Uterus (tissue), 4 donors: ENCODE measurements around the gene PLA2G6. TPM values are rescaled to one million over a fixed set of nuclear protein-coding genes. Genes with fewer than 3 reads are reported as not detected.

Experiments
- DNase-seq, 2 donors: peaks; one replicate each; pipeline ENCODE4 v3.0.0-alpha.2; 2019 to 2020
- H3K27ac ChIP-seq, 2 donors: fragments of 200-600 bp; sonication (generic); 1 replicate in 1 of 2; 2 replicates in 1 of 2; pipeline ENCODE4 v1.5.1; 2016 to 2018
- H3K27me3 ChIP-seq, 2 donors: fragments of 200-600 bp; sonication (generic); one replicate each; pipeline ENCODE4 v1.5.1; 2018 to 2019; ENCODE audit warnings: control low read depth in 1 of 2
- H3K36me3 ChIP-seq, 2 donors: fragments of 200-600 bp; sonication (generic); one replicate each; pipeline ENCODE4 v1.5.1; 2019; ENCODE audit warnings: control low read depth in 1 of 2
- H3K4me1 ChIP-seq, 2 donors: fragments of 200-600 bp; sonication (generic); one replicate each; pipeline ENCODE4 v1.5.1; 2018 to 2019; ENCODE audit warnings: control low read depth in 1 of 2
- H3K4me3 ChIP-seq, 2 donors: fragments of 200-600 bp; sonication (generic); 1 replicate in 1 of 2; 2 replicates in 1 of 2; pipeline ENCODE4 v1.5.1; 2018 to 2019; ENCODE audit warnings: mild to moderate bottlenecking in 1 of 2
- H3K9me3 ChIP-seq, 2 donors: fragments of 200-600 bp; sonication (generic); one replicate each; pipeline ENCODE4 v1.5.1; 2019; ENCODE audit warnings: control low read depth in 1 of 2
- POLR2A ChIP-seq, 2 donors: fragments of 450-650 bp; IDR thresholded peaks; one replicate each; pipeline ENCODE4 v1.6.1; 2016; ENCODE audit warnings: antibody characterized with exemption in 2 of 2, mild to moderate bottlenecking in 1 of 2, moderate library complexity in 1 of 2
- intact Hi-C: fragments of 100-400 bp; cut with DNase I; formaldehyde crosslinking; loops from one replicate; pipeline ENCODE4 v1.15.1; 2023; ENCODE audit warnings: low total_unique reads
- total RNA-seq, 4 donors: library from RNA; depleted of rRNA in 3 of 4; stranded (reverse); fragments of >200 nt in 3 of 4; gene quantifications; one replicate each; pipeline versions ENCODE4 v1.1.0 to v1.2.4, GENCODE V29; 2014 to 2023
- TF ChIP-seq, protein P1 (sequence below), 4 experiments: fragments of 200-600 bp in 2 of 4; fragments of 450-650 bp in 2 of 4; sonication (generic) in 2 of 4; IDR thresholded peaks; one replicate each; pipeline ENCODE4 v1.5.1; 2016 to 2019; ENCODE audit warnings: antibody characterized with exemption in 4 of 4, mild to moderate bottlenecking in 2 of 4, moderate library complexity in 1 of 4
- donor health status: DM: yes; HTN: yes; CAD: no.

Gene PLA2G6
- total RNA-seq, 4 donors from 2014 or later, result 8.7 to 50.9 (median 34.5) TPM

DNA sequence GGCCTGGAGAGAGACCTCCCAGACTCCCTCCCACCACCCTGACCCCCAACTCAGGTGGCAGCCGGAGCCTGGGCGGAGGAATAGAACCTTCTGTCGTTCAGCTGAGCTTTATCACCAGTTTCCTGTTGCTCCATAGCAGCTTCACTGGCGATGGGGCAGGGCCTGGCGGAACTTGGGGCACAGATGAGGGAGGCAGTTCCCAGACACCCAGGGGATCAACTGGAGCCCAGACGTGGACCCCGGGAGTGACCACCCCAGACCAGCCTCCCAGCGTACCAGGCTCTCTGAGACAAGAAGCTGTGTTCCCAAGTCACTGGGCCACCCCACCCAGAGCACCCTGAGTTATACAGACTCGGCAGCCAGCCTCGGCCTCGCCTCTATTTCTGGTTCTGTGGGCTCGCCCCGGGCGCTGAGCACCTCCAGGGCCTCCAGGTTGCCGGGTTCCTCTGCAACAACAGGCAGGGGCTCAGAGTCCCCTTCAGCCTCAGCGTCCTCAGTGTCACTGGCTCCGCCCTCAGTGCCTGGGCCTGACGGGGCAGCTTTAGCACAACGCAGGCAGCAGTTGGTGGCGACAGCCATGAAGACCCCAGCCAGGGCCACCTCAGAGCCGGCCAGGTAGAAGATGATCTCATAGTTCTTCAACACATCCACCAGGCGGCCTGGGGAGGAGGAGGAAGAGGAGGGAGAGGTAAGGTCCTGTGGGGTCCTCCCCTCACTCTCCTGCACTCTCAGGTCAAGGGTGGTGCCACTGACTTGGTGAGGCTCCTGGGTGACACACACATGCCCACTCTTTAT lies 103.4 kb downstream of the PLA2G6 start:
- peaks cover 0 to 15% of the 10 kb centered on the region in 2 donors for H3K4me1 ChIP-seq
- H3K27ac ChIP-seq, result no peak overlapping the region
- H3K36me3 ChIP-seq, result no peaks in the 10 kb centered on the region
- intact Hi-C loops, result no loop called here
- peaks cover 8 to 11% of the 10 kb centered on the region in 2 donors for H3K27me3 ChIP-seq
- TF ChIP-seq, protein P1, sequence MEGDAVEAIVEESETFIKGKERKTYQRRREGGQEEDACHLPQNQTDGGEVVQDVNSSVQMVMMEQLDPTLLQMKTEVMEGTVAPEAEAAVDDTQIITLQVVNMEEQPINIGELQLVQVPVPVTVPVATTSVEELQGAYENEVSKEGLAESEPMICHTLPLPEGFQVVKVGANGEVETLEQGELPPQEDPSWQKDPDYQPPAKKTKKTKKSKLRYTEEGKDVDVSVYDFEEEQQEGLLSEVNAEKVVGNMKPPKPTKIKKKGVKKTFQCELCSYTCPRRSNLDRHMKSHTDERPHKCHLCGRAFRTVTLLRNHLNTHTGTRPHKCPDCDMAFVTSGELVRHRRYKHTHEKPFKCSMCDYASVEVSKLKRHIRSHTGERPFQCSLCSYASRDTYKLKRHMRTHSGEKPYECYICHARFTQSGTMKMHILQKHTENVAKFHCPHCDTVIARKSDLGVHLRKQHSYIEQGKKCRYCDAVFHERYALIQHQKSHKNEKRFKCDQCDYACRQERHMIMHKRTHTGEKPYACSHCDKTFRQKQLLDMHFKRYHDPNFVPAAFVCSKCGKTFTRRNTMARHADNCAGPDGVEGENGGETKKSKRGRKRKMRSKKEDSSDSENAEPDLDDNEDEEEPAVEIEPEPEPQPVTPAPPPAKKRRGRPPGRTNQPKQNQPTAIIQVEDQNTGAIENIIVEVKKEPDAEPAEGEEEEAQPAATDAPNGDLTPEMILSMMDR (IDR thresholded peaks at IDR 0.05), result no peak
- no peak for TF ChIP-seq POLR2A (IDR thresholded peaks at IDR 0.05)
- no peak for DNase-seq
- no peaks in the 10 kb centered on the region for H3K9me3 ChIP-seq
- no peak overlapping the region for H3K4me3 ChIP-seq

DNA sequence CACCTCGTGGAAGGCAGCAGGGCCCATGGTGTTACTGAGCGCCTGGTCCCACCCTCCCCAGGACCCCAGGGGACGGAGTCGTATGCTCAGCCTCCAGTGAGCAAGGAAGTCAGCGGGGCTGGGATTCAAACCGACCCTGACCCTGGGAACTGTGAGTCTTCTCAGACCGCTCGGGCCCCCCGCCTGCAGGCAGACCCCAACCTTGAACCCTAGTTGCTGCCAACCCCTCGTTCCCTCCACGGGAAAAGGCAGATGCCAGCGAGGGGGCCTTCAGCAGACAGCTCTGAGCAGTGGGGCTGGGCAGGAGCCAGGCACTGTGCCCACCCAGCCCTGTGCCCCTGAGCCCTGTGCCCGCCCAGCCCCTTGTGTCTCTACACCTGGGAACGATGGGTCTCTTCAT lies 104.0 kb downstream of the PLA2G6 start:
- intact Hi-C loops, result no loop called here
- Histone ChIP-seq H3K36me3 (no peaks in the 10 kb centered on the region), H3K27me3 (peaks cover 7 to 9% of the 10 kb centered on the region in 2 donors), H3K27ac (no peak overlapping the region), H3K4me3 (no peak overlapping the region), H3K9me3 (no peaks in the 10 kb centered on the region), H3K4me1 (peaks cover 0 to 14% of the 10 kb centered on the region in 2 donors)
- DNase-seq, result no peak
- no peak for TF ChIP-seq POLR2A (IDR thresholded peaks at IDR 0.05)
- TF ChIP-seq, protein P1 (IDR thresholded peaks at IDR 0.05), result no peak

DNA sequence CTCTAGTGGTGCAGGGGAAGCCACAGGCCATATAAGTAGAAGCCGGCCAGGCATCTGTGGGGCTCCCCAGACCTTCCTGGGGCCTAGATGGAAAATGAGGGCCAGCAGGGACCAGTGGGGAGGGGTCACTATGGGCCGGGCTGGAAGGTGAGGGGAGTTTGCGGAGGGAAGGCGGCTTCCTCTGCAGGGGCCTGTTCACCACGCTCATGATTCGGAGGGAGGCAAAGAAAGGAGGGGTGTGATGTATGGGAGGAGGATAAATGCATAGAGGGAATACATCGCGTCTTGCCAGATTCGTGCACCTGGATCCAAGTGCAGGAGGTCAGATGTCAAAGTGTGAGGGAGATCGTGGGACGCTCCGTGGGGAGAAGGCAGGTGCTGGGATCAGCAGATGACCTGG lies 104.5 kb downstream of the PLA2G6 start:
- Histone ChIP-seq H3K9me3 (no peaks in the 10 kb centered on the region), H3K27ac (no peak overlapping the region), H3K4me1 (peaks cover 0 to 9% of the 10 kb centered on the region in 2 donors), H3K4me3 (no peak overlapping the region), H3K27me3 (peaks cover 4% of the 10 kb centered on the region in 2 donors), H3K36me3 (no peaks in the 10 kb centered on the region)
- no peak for TF ChIP-seq POLR2A (IDR thresholded peaks at IDR 0.05)
- TF ChIP-seq, protein P1 (IDR thresholded peaks at IDR 0.05), result no peak
- intact Hi-C loops, result no loop called here
- no peak for DNase-seq

DNA sequence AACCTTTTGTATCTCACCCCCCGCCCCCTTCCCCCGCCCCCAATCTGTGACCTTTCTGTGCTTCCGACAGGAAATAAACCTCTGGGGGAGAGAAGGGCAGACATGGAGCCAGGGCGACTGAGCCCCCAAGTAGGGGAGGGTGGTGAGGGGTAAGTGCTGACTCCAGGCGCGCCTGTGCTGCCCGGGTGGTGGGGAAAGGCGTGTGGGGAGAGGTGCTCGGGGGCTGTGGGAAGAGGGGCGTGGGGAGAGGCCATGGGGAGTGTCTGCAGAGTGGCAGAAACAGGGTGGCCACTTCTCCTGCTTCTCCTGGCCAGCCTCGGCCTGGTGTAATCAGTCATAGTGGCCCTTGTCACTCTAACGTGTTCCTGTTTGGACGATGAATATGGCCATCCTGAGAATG lies 105.7 kb downstream of the PLA2G6 start:
- Histone ChIP-seq H3K4me1 (no peaks in the 10 kb centered on the region), H3K4me3 (no peak overlapping the region), H3K9me3 (no peaks in the 10 kb centered on the region), H3K36me3 (no peaks in the 10 kb centered on the region), H3K27ac (no peak overlapping the region), H3K27me3 (peaks cover 0 to 4% of the 10 kb centered on the region in 2 donors)
- no peak for DNase-seq
- intact Hi-C loops, result no loop called here
- TF ChIP-seq, protein P1 (IDR thresholded peaks at IDR 0.05), result no peak
- no peak for TF ChIP-seq POLR2A (IDR thresholded peaks at IDR 0.05)

- Histone ChIP-seq H3K4me1 (no peaks in the 10 kb centered on the region), H3K27me3 (no peaks in the 10 kb centered on the region), H3K4me3 (no peak overlapping the region), H3K9me3 (no peaks in the 10 kb centered on the region), H3K27ac (no peak overlapping the region), H3K36me3 (no peaks in the 10 kb centered on the region)
- TF ChIP-seq POLR2A (IDR thresholded peaks at IDR 0.05), result no peak
- TF ChIP-seq, protein P1 (IDR thresholded peaks at IDR 0.05), result no peak
- no peak for DNase-seq
- intact Hi-C loops, result no loop called here
These were observed 106.4 kb downstream of the PLA2G6 start for GRCh38 chr22:38075105-38075825.
